OCI-LY3 (cell line): ENCODE results near the gene FBXL13.

Experiments used
- CTCF ChIP-seq: fragments of 200-600, 300-600 bp; sonication (generic); IDR thresholded peaks from 2 replicates; pipeline ENCODE4 v1.5.1; 2014; ENCODE audit warnings: antibody characterized with exemption, low read length, low read depth
- EZH2phosphoT487 ChIP-seq: fragments of 200-600 bp; shearing (Covaris generic); IDR thresholded peaks from 2 replicates; pipeline ENCODE4 v1.6.1; 2018; ENCODE audit warnings: antibody characterized with exemption, mixed run types, low read depth

GRCh38 chr7:103119791-103120291 lies 45.2 kb upstream of the FBXL13 start:
- TF ChIP-seq CTCF (no peak), EZH2phosphoT487 (no peak)
